Measurements from ENCODE around the gene LGR4. TPM values are rescaled to one million over a fixed set of nuclear protein-coding genes. Genes with fewer than 3 reads are reported as not detected.

Gene LGR4
- total and polyA plus RNA-seq, 9 of the 15 experiments (the other 6 are each of a cell fraction or from before 2014, with no cell fraction given), result 0.94 to 10.1 (median 5.8) TPM

GRCh38 chr11:27509908-27510307, 37.3 kb upstream of the LGR4 start:
- Histone ChIP-seq H3K36me3 (ENCODE audit: control insufficient read depth, insufficient read depth, low read length) (peaks cover under 1% of the 10 kb centered on the region; the same call in 1 of the 3 replicates), H3K9me1 (ENCODE audit: control insufficient read depth, insufficient read depth, low read length) (no peaks in the 10 kb centered on the region), H2AFZ (ENCODE audit: low read depth, low read length) (no peak overlapping the region), H3K4me1 (replicated peaks in 1 of 2; ENCODE audit: control insufficient read depth in 2 of 2, insufficient read depth in 2 of 2, low read length in 2 of 2) (peaks cover 7 to 8% of the 10 kb centered on the region in 2 experiments), H3K4me2 (ENCODE audit: insufficient read depth, low read length) (no peak overlapping the region), H3K27me3 (ENCODE audit: control insufficient read depth in 2 of 2, insufficient read depth in 2 of 2, low read length in 2 of 2) (no peaks in the 10 kb centered on the region), H4K20me1 (replicated peaks; ENCODE audit: control insufficient read depth, insufficient read depth, low read length) (no peaks in the 10 kb centered on the region; the same call in 1 of the 2 replicates), H3K79me2 (ENCODE audit: control insufficient read depth, insufficient read depth, low read length) (peaks cover 27% of the 10 kb centered on the region), H3K9ac (ENCODE audit: insufficient read depth in 1 of 2, low read depth in 2 of 2, low read length in 2 of 2) (no peak overlapping the region), H3K4me3 (no peak overlapping the region), H3K9me3 (replicated peaks; ENCODE audit: control insufficient read depth, insufficient read depth, low read depth, low read length) (no peaks in the 10 kb centered on the region), H3K27ac (ENCODE audit: extremely low read depth, low read depth, low read length) (no peak overlapping the region)
- in situ Hi-C loops (cut with MboI), result no loop called here
- DNase-seq (ENCODE audit: extremely low read depth in 1 of 4, low spot score in 3 of 4), result no peak
- ChIA-PET CTCF (ENCODE audit: low intra/inter-chr PET ratio) (no interaction called here), POLR2A (interaction anchor here (0.6 kb wide), 1 partner anchor 14 kb away, joined by 4 read pairs; no protein-coding TSS in a partner anchor)
- intact Hi-C loops (cut with micrococcal nuclease), result no loop called here
- BruUV-seq (replicated peaks), result no TSS peak
- FAIRE-seq, result no peak
- no peak for ATAC-seq
- WGBS (ENCODE audit: insufficient coverage, low coverage, missing lambda C conversion rate), result 38% methylated on average over 4 of the region's 4 CpGs
- TF ChIP-seq ZNF57 (CRISPR knock-in tag; IDR thresholded peaks at IDR 0.05) (no peak), MTF1 (CRISPR knock-in tag; IDR thresholded peaks at IDR 0.05; ENCODE audit: borderline replicate concordance) (no peak), SMARCE1 (IDR thresholded peaks at IDR 0.05) (peak; percentile 13; the same call in 1 of the 2 replicates), ZNF274 (IDR thresholded peaks at IDR 0.05; ENCODE audit: borderline replicate concordance, low read depth, low read length) (no peak), ATF4 (CRISPR knock-in tag; IDR thresholded peaks at IDR 0.05) (peak; percentile 78; the same call in 1 of the 2 replicates), NONO (IDR thresholded peaks at IDR 0.05; ENCODE audit: low read depth in 2 of 2, low read length in 1 of 2) (no peak), ATF3 (IDR thresholded peaks at IDR 0.05) (peak; percentile 96), ATF3 (CRISPR knock-in tag; conservative IDR thresholded peaks at IDR 0.05) (no peak), ZNF707 (CRISPR knock-in tag; conservative IDR thresholded peaks at IDR 0.05) (no peak), CTBP1 (IDR thresholded peaks at IDR 0.05; ENCODE audit: borderline replicate concordance) (peak; percentile 33; the same call in 1 of the 2 replicates), NR2C2 (CRISPR knock-in tag; IDR thresholded peaks at IDR 0.05) (no peak), NR2C2 (tag; IDR thresholded peaks at IDR 0.05) (peak; percentile 79), CREM (IDR thresholded peaks at IDR 0.05; ENCODE audit: low read depth) (peak; percentile 62), ZKSCAN8 (CRISPR knock-in tag; IDR thresholded peaks at IDR 0.05) (no peak), HMG20A (CRISPR knock-in tag; conservative IDR thresholded peaks at IDR 0.05) (no peak), NRF1 (conservative IDR thresholded peaks at IDR 0.05 in 1 of 2, IDR thresholded peaks at IDR 0.05 in 1 of 2) (no peak), CC2D1A (IDR thresholded peaks at IDR 0.05) (no peak), JUND (IDR thresholded peaks at IDR 0.05; ENCODE audit: borderline replicate concordance, low read depth, low read length) (peak; percentile 71), JUND (tag; IDR thresholded peaks at IDR 0.05; ENCODE audit: borderline replicate concordance, low read depth, low read length) (peak; percentile 81), ATF1 (CRISPR knock-in tag; IDR thresholded peaks at IDR 0.05) (no peak), ATF1 (tag; IDR thresholded peaks at IDR 0.05) (peak; percentile 68; the same call in 1 of the 2 replicates), CEBPB (tag; IDR thresholded peaks at IDR 0.05) (peak; percentile 68), MEIS2 (IDR thresholded peaks at IDR 0.05; ENCODE audit: partially characterized antibody) (peak; percentile 17), ATF7 (IDR thresholded peaks at IDR 0.05) (peak; percentile 86), CEBPG (CRISPR knock-in tag; IDR thresholded peaks at IDR 0.05) (no peak), CEBPG (tag; conservative IDR thresholded peaks at IDR 0.05 in 1 of 2, IDR thresholded peaks at IDR 0.05 in 1 of 2) (peak; percentile 87 to 94)
